ENCODE results near the gene BLACAT1. TPM values are rescaled to one million over a fixed set of nuclear protein-coding genes. Genes with fewer than 3 reads are reported as not detected.

Gene BLACAT1
- total and polyA plus RNA-seq, 9 of the 15 experiments (the other 6 are each of a cell fraction or from before 2014, with no cell fraction given): 0.10 to 5.9 (median 0.73) TPM

DNA sequence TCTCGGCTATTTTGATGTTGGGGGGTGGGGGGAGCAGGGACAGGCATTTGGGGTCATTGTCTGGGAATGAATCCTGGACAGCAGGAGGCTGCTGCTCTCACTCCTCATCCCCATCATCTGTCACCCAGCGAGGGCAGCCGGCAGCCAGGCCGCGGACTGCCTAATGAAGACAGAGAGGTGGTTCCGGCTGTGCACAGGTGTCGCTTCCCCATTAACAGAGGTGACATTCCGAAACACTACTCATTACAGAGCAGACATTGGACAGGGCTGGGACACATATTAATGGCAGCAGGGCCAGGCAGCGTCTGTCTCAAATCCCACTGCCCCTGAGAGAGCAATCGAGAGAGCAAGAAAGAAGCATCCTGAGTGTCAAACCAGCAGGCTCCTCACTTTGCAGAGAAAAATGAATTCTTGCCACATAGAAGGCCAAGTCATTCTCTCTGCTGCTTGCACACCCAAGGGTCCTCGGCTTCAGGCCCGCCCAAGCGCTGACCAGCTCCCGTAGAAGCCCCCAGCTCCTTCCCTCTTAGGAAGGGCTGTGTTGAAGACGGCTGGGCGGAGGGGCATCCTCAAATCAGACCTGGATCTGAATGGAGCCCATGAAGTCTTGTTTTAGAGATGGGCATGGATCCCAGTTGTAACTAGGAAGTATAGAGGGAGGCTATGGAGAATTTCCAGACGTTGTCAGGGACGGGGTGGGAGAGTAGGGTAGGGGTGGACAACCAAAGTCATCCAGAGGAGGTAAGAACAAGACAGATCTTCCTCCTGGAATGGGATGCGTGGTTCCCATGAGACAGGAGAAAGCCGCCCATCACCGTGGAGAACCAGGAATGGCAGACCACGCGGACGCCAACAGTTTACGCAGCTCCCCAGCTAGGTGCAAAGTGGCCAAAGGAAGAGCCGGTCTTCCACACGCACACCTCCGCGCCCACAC is 25.8 kb downstream of the BLACAT1 start (continued):
- TF ChIP-seq ZNF740 (CRISPR knock-in tag; IDR thresholded peaks at IDR 0.05) (0 out of 2 replicates have a peak, but pooled peaks have one; percentile 33), ZNF740 (tag; IDR thresholded peaks at IDR 0.05) (no peak)
- TF ChIP-seq, protein P1, sequence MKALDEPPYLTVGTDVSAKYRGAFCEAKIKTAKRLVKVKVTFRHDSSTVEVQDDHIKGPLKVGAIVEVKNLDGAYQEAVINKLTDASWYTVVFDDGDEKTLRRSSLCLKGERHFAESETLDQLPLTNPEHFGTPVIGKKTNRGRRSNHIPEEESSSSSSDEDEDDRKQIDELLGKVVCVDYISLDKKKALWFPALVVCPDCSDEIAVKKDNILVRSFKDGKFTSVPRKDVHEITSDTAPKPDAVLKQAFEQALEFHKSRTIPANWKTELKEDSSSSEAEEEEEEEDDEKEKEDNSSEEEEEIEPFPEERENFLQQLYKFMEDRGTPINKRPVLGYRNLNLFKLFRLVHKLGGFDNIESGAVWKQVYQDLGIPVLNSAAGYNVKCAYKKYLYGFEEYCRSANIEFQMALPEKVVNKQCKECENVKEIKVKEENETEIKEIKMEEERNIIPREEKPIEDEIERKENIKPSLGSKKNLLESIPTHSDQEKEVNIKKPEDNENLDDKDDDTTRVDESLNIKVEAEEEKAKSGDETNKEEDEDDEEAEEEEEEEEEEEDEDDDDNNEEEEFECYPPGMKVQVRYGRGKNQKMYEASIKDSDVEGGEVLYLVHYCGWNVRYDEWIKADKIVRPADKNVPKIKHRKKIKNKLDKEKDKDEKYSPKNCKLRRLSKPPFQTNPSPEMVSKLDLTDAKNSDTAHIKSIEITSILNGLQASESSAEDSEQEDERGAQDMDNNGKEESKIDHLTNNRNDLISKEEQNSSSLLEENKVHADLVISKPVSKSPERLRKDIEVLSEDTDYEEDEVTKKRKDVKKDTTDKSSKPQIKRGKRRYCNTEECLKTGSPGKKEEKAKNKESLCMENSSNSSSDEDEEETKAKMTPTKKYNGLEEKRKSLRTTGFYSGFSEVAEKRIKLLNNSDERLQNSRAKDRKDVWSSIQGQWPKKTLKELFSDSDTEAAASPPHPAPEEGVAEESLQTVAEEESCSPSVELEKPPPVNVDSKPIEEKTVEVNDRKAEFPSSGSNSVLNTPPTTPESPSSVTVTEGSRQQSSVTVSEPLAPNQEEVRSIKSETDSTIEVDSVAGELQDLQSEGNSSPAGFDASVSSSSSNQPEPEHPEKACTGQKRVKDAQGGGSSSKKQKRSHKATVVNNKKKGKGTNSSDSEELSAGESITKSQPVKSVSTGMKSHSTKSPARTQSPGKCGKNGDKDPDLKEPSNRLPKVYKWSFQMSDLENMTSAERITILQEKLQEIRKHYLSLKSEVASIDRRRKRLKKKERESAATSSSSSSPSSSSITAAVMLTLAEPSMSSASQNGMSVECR (CRISPR knock-in tag; IDR thresholded peaks at IDR 0.05): no peak
